Measurements from ENCODE around the gene LIPE.

Gene LIPE

DNA sequence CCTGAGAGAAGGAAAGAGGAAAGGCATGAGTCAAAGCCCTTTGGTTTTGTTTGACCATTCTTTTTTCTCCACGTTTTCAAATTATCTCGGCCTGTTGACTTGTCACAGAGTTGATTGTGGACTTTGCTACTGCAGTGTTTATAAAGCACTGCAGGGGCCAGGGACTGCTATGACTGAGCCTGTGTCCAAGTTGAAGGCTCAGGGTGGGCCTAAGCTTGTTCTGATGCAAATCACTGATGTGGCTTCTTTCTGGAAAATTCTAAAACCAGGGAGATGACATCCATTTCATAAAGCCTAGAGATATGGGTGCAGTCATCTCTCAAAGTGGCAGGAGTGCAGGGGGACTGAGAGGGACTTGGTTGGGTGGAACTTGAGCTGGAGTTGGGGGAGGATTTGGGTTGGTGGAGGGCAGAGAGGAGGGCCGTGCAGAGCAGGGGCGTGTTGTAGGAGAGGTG lies 16.8 kb upstream of the LIPE start:
- no peak overlapping the region for H3K4me2 ChIP-seq (ENCODE audit: low read length)
- peaks cover 4% of the 10 kb centered on the region; the same call in 1 of the 2 replicates for H3K27me3 ChIP-seq (ENCODE audit: control insufficient read depth, low read length)
- H3K36me3 ChIP-seq (ENCODE audit: control insufficient read depth, low read length), result no peaks in the 10 kb centered on the region
- H3K9me3 ChIP-seq (ENCODE audit: control insufficient read depth, insufficient read depth, low read length), result no peaks in the 10 kb centered on the region
- H3K27ac ChIP-seq (ENCODE audit: low read depth, low read length), result no peak overlapping the region
- H3F3A ChIP-seq (ENCODE audit: control insufficient read depth, insufficient read depth), result 0 out of 2 replicates have a peak, but pooled peaks cover 2% of the 10 kb centered on the region
- peaks cover 7% of the 10 kb centered on the region for H3K4me1 ChIP-seq (ENCODE audit: control insufficient read depth, low read length)
- H4K20me1 ChIP-seq (ENCODE audit: control insufficient read depth, insufficient read depth, low read depth, low read length), result no peaks in the 10 kb centered on the region
- H3K4me3 ChIP-seq (ENCODE audit: low read length), result no peak overlapping the region
- H3K79me2 ChIP-seq (ENCODE audit: control insufficient read depth, low read length), result no peaks in the 10 kb centered on the region
- no peaks in the 10 kb centered on the region for H3K9me2 ChIP-seq (replicated peaks; ENCODE audit: control insufficient read depth, low read length)
- no peak for TF ChIP-seq EZH2phosphoT487 (IDR thresholded peaks at IDR 0.05; ENCODE audit: borderline replicate concordance, low read length)
- TF ChIP-seq, protein P1, sequence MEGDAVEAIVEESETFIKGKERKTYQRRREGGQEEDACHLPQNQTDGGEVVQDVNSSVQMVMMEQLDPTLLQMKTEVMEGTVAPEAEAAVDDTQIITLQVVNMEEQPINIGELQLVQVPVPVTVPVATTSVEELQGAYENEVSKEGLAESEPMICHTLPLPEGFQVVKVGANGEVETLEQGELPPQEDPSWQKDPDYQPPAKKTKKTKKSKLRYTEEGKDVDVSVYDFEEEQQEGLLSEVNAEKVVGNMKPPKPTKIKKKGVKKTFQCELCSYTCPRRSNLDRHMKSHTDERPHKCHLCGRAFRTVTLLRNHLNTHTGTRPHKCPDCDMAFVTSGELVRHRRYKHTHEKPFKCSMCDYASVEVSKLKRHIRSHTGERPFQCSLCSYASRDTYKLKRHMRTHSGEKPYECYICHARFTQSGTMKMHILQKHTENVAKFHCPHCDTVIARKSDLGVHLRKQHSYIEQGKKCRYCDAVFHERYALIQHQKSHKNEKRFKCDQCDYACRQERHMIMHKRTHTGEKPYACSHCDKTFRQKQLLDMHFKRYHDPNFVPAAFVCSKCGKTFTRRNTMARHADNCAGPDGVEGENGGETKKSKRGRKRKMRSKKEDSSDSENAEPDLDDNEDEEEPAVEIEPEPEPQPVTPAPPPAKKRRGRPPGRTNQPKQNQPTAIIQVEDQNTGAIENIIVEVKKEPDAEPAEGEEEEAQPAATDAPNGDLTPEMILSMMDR (IDR thresholded peaks at IDR 0.05; ENCODE audit: low read depth, low read length, poor library complexity, severe bottlenecking), result no peak

DNA sequence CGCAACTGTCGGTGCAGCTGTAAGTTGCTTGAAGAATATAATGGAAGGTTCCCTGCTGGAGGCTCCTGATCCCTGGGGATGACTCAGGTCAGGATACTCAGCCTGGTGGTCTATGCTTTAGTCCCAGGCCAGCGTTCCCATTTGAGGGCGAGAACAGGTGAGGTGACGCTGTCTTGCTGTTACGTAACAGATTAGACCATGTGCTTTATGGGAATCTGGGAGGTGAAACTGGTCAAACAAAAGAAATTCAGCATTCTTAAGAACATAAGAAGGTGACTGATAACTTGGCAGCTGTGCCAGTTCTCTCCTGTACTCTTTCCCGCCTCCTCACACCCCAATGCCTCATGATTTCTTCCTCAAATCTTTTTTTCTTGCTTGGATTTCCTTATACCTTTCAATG lies 15.6 kb upstream of the LIPE start, which contains the start of gene CXCL17:
Gene CXCL17 (minus strand): TSS at position 114 of the 400 bp plus-strand sequence. CDS start 114 bp downstream, outside the sequence.
- H3K9me3 ChIP-seq (ENCODE audit: control insufficient read depth, insufficient read depth, low read length), result no peaks in the 10 kb centered on the region
- H4K20me1 ChIP-seq (ENCODE audit: control insufficient read depth, insufficient read depth, low read depth, low read length), result no peaks in the 10 kb centered on the region
- no peak for TF ChIP-seq EZH2phosphoT487 (IDR thresholded peaks at IDR 0.05; ENCODE audit: borderline replicate concordance, low read length)
- TF ChIP-seq, protein P1 (IDR thresholded peaks at IDR 0.05; ENCODE audit: low read depth, low read length, poor library complexity, severe bottlenecking), result no peak
- H3K4me3 ChIP-seq (ENCODE audit: low read length), result no peak within 1 kb of the TSS
- peaks cover 7% of the 10 kb centered on the region for H3K4me1 ChIP-seq (ENCODE audit: control insufficient read depth, low read length)
- no peak within 1 kb of the TSS for H3K4me2 ChIP-seq (ENCODE audit: low read length)
- 0 out of 2 replicates have a peak, but pooled peaks cover 2% of the 10 kb centered on the region for H3F3A ChIP-seq (ENCODE audit: control insufficient read depth, insufficient read depth)
- no peaks in the 10 kb centered on the region for H3K79me2 ChIP-seq (ENCODE audit: control insufficient read depth, low read length)
- H3K27ac ChIP-seq (ENCODE audit: low read depth, low read length), result no peak within 1 kb of the TSS
- no peaks in the 10 kb centered on the region for H3K9me2 ChIP-seq (replicated peaks; ENCODE audit: control insufficient read depth, low read length)
- H3K27me3 ChIP-seq (ENCODE audit: control insufficient read depth, low read length), result peaks cover 4% of the 10 kb centered on the region; the same call in 1 of the 2 replicates
- no peaks in the 10 kb centered on the region for H3K36me3 ChIP-seq (ENCODE audit: control insufficient read depth, low read length)

DNA sequence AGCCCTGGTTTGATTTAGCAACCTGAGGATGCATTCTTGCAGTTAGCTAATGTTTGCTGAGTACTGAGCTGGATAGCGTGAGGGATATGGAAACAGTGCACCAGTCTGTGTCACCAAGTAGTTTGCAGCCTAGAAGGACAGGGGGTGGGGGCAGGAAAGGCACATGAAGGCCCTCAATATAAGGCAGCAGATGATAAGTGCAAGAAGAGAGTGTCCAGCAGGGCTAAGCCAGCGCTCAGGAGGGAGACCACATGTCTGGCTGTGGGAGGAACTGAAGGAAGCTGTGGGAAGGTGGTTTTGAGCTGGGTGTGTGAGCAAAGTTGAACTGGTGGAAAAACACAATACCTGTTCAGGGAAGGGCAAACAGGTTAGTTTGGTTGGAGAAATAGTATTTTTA lies 13.9 kb upstream of the LIPE start:
- H4K20me1 ChIP-seq (ENCODE audit: control insufficient read depth, insufficient read depth, low read depth, low read length), result no peaks in the 10 kb centered on the region
- H3K9me3 ChIP-seq (ENCODE audit: control insufficient read depth, insufficient read depth, low read length), result no peaks in the 10 kb centered on the region
- TF ChIP-seq, protein P1 (IDR thresholded peaks at IDR 0.05; ENCODE audit: low read depth, low read length, poor library complexity, severe bottlenecking), result no peak
- TF ChIP-seq EZH2phosphoT487 (IDR thresholded peaks at IDR 0.05; ENCODE audit: borderline replicate concordance, low read length), result no peak
- peaks cover 7% of the 10 kb centered on the region for H3K4me1 ChIP-seq (ENCODE audit: control insufficient read depth, low read length)
- H3K27me3 ChIP-seq (ENCODE audit: control insufficient read depth, low read length), result peaks cover 4% of the 10 kb centered on the region; the same call in 1 of the 2 replicates
- H3K9me2 ChIP-seq (replicated peaks; ENCODE audit: control insufficient read depth, low read length), result no peaks in the 10 kb centered on the region
- H3K79me2 ChIP-seq (ENCODE audit: control insufficient read depth, low read length), result no peaks in the 10 kb centered on the region
- H3K4me2 ChIP-seq (ENCODE audit: low read length), result no peak overlapping the region
- H3F3A ChIP-seq (ENCODE audit: control insufficient read depth, insufficient read depth), result 0 out of 2 replicates have a peak, but pooled peaks cover 2% of the 10 kb centered on the region
- H3K36me3 ChIP-seq (ENCODE audit: control insufficient read depth, low read length), result no peaks in the 10 kb centered on the region
- no peak overlapping the region for H3K27ac ChIP-seq (ENCODE audit: low read depth, low read length)
- no peak overlapping the region for H3K4me3 ChIP-seq (ENCODE audit: low read length)
